HEK293 (cell line): ENCODE results near the gene ASB16.

Experiments used
- HIC1 ChIP-seq: fragments of 450-650 bp; formaldehyde crosslinking; IDR thresholded peaks from 2 replicates; pipeline ENCODE4 v1.5.1; 2016; ENCODE audit warnings: missing biosample characterization, missing genetic modification characterization
- PRDM1 ChIP-seq: fragments of 450-650 bp; formaldehyde crosslinking; IDR thresholded peaks from 2 replicates; pipeline ENCODE4; 2016; ENCODE audit warnings: missing biosample characterization, missing genetic modification characterization
- PRDM2 ChIP-seq: fragments of 450-650 bp; formaldehyde crosslinking; IDR thresholded peaks from 2 replicates; pipeline ENCODE4 v1.5.1; 2016; ENCODE audit warnings: missing biosample characterization, missing genetic modification characterization, borderline replicate concordance
- RBAK ChIP-seq: fragments of 450-650 bp; formaldehyde crosslinking; IDR thresholded peaks from 2 replicates; pipeline ENCODE4 v1.5.1; 2016; ENCODE audit warnings: missing biosample characterization, missing genetic modification characterization
- SCRT2 ChIP-seq: fragments of 450-650 bp; formaldehyde crosslinking; IDR thresholded peaks from 2 replicates; pipeline ENCODE4 v1.5.1; 2016; ENCODE audit warnings: missing biosample characterization, missing genetic modification characterization
- ZBTB26 ChIP-seq: fragments of 450-650 bp; formaldehyde crosslinking; optimal IDR thresholded peaks from 2 replicates; pipeline ENCODE3; 2016; ENCODE audit warnings: missing biosample characterization, mild to moderate bottlenecking, missing genetic modification characterization
- ZFP41 ChIP-seq: fragments of 450-650 bp; formaldehyde crosslinking; IDR thresholded peaks from 2 replicates; pipeline ENCODE4 v1.5.1; 2016; ENCODE audit warnings: missing biosample characterization, missing genetic modification characterization, borderline replicate concordance
- ZNF121 ChIP-seq: fragments of 450-650 bp; formaldehyde crosslinking; IDR thresholded peaks from 2 replicates; pipeline ENCODE4 v1.5.1; 2016; ENCODE audit warnings: missing biosample characterization, missing genetic modification characterization
- ZNF140 ChIP-seq: fragments of 450-650 bp; formaldehyde crosslinking; IDR thresholded peaks from 2 replicates; pipeline ENCODE4 v1.5.1; 2016; ENCODE audit warnings: missing biosample characterization, missing genetic modification characterization
- ZNF146 ChIP-seq: fragments of 450-650 bp; formaldehyde crosslinking; IDR thresholded peaks from 2 replicates; pipeline ENCODE4 v1.5.1; 2016; ENCODE audit warnings: missing biosample characterization, missing genetic modification characterization
- ZNF148 ChIP-seq: fragments of 450-650 bp; formaldehyde crosslinking; IDR thresholded peaks from 2 replicates; pipeline ENCODE4 v1.5.0; 2017; ENCODE audit warnings: missing biosample characterization, missing genetic modification characterization, borderline replicate concordance
- ZNF18 ChIP-seq: fragments of 450-650 bp; formaldehyde crosslinking; IDR thresholded peaks from 2 replicates; pipeline ENCODE4 v1.5.1; 2016; ENCODE audit warnings: missing biosample characterization, missing genetic modification characterization
- ZNF239 ChIP-seq: fragments of 450-650 bp; formaldehyde crosslinking; IDR thresholded peaks from 2 replicates; pipeline ENCODE4 v1.5.1; 2016; ENCODE audit warnings: missing biosample characterization, missing genetic modification characterization
- ZNF24 ChIP-seq: fragments of 450-650 bp; formaldehyde crosslinking; IDR thresholded peaks from 2 replicates; pipeline ENCODE4 v1.5.1; 2016; ENCODE audit warnings: missing biosample characterization, missing genetic modification characterization
- ZNF302 ChIP-seq: fragments of 450-650 bp; formaldehyde crosslinking; IDR thresholded peaks from 2 replicates; pipeline ENCODE4 v1.5.1; 2016; ENCODE audit warnings: missing biosample characterization, missing genetic modification characterization, low read depth
- ZNF394 ChIP-seq: fragments of 450-650 bp; formaldehyde crosslinking; IDR thresholded peaks from 2 replicates; pipeline ENCODE4 v1.5.1; 2016; ENCODE audit warnings: missing biosample characterization, missing genetic modification characterization, mild to moderate bottlenecking, moderate library complexity, borderline replicate concordance
- ZNF510 ChIP-seq: fragments of 450-650 bp; formaldehyde crosslinking; IDR thresholded peaks from 2 replicates; pipeline ENCODE4 v1.5.1; 2018; ENCODE audit warnings: mild to moderate bottlenecking, missing genetic modification characterization, missing biosample characterization; ENCODE audit not compliant: insufficient replicate concordance
- ZNF514 ChIP-seq: fragments of 450-650 bp; formaldehyde crosslinking; IDR thresholded peaks from 2 replicates; pipeline ENCODE4 v1.5.1; 2016; ENCODE audit warnings: missing biosample characterization, missing genetic modification characterization
- ZNF530 ChIP-seq: fragments of 450-650 bp; formaldehyde crosslinking; IDR thresholded peaks from 2 replicates; pipeline ENCODE4 v1.5.1; 2016; ENCODE audit warnings: low read depth, missing biosample characterization, missing genetic modification characterization
- ZNF692 ChIP-seq: fragments of 450-650 bp; formaldehyde crosslinking; IDR thresholded peaks from 2 replicates; pipeline ENCODE4 v1.5.1; 2016; ENCODE audit warnings: missing biosample characterization, missing genetic modification characterization
- ZNF792 ChIP-seq: fragments of 450-650 bp; formaldehyde crosslinking; IDR thresholded peaks from 2 replicates; pipeline ENCODE4 v1.5.1; 2016; ENCODE audit warnings: missing biosample characterization, missing genetic modification characterization
- ZSCAN18 ChIP-seq: fragments of 450-650 bp; formaldehyde crosslinking; IDR thresholded peaks from 2 replicates; pipeline ENCODE4 v1.5.1; 2016; ENCODE audit warnings: missing biosample characterization, missing genetic modification characterization

The ASB16 gene

GRCh38 chr17:44222112-44222869 lies 51.8 kb downstream of the ASB16 start (continued):
- TF ChIP-seq ZNF24 (no peak; the same call in 1 of the 2 replicates), ZNF148 (tag by site-specific recombination) (no peak), ZFP41 (tag by site-specific recombination) (no peak), ZNF140 (no peak), SCRT2 (tag by site-specific recombination) (no peak), ZBTB26 (tag by site-specific recombination) (peak; percentile 26), ZNF146 (tag by site-specific recombination) (no peak), ZNF18 (peak; percentile 30; the same call in 1 of the 2 replicates), ZNF302 (no peak), ZNF792 (tag by site-specific recombination) (no peak), PRDM2 (peak; percentile 51; the same call in 1 of the 2 replicates), ZNF530 (tag by site-specific recombination) (no peak), ZNF514 (tag by site-specific recombination) (no peak), ZNF239 (tag by site-specific recombination) (no peak), ZNF510 (no peak), ZNF394 (tag by site-specific recombination) (no peak), ZSCAN18 (tag by site-specific recombination) (no peak), ZNF692 (tag by site-specific recombination) (peak; percentile 69), RBAK (no peak), ZNF121 (tag by site-specific recombination) (no peak), HIC1 (peak; percentile 85), PRDM1 (tag by site-specific recombination) (peak; percentile 96)
